ENCODE measurements around the gene RAB3IP. TPM values are rescaled to one million over a fixed set of nuclear protein-coding genes. Genes with fewer than 3 reads are reported as not detected.

RAB3IP gene
- total RNA-seq, 3 donors from 2014 or later, result 12.5 to 45.5 (median 21.6) TPM

GRCh38 chr12:69822201-69822860, 83.7 kb downstream of the RAB3IP start:
- intact Hi-C loops (cut with DNase I; ENCODE audit: low total_unique reads), result loop anchor here (5.0 kb wide), 1 partner anchor 195 kb away; no protein-coding TSS in a partner anchor
- H3K27ac ChIP-seq, result no peak overlapping the region
- no peaks in the 10 kb centered on the region for H3K36me3 ChIP-seq
- no peak for DNase-seq (ENCODE audit: low spot score in 2 of 2)
- TF ChIP-seq CTCF (IDR thresholded peaks at IDR 0.05) (no peak), POLR2A (IDR thresholded peaks at IDR 0.05) (no peak), POLR2AphosphoS5 (IDR thresholded peaks at IDR 0.05) (no peak)
- peaks cover 2 to 3% of the 10 kb centered on the region in 2 donors for H3K4me1 ChIP-seq
- H3K9me3 ChIP-seq, result no peaks in the 10 kb centered on the region
- H3K4me3 ChIP-seq, result no peak overlapping the region
- no peaks in the 10 kb centered on the region for H3K27me3 ChIP-seq

- no peak for DNase-seq (ENCODE audit: low spot score in 2 of 2)
- TF ChIP-seq POLR2A (IDR thresholded peaks at IDR 0.05) (no peak), CTCF (IDR thresholded peaks at IDR 0.05) (no peak), POLR2AphosphoS5 (IDR thresholded peaks at IDR 0.05) (no peak)
Observed at GRCh38 chr12:69824028-69824427, 85.4 kb downstream of the RAB3IP start.

GRCh38 chr12:69824966-69825560, 86.4 kb downstream of the RAB3IP start, which contains the start of gene MYRFL:
TSS of gene MYRFL (plus strand) at chr12:69825227. CDS start at chr12:69825518, 291 bp downstream.
- H3K4me1 ChIP-seq, result peaks cover 2 to 3% of the 10 kb centered on the region in 2 donors
- no peaks in the 10 kb centered on the region for H3K27me3 ChIP-seq
- no peak for DNase-seq (ENCODE audit: low spot score in 2 of 2)
- intact Hi-C loops (cut with DNase I; ENCODE audit: low total_unique reads), result loop anchor here (5.0 kb wide), 1 partner anchor 198 kb away; no protein-coding TSS in a partner anchor
- H3K27ac ChIP-seq, result no peak within 1 kb of the TSS
- no peak within 1 kb of the TSS for H3K4me3 ChIP-seq
- no peaks in the 10 kb centered on the region for H3K9me3 ChIP-seq
- no peak for TF ChIP-seq CTCF (IDR thresholded peaks at IDR 0.05)
- no peak for TF ChIP-seq POLR2AphosphoS5 (IDR thresholded peaks at IDR 0.05)
- no peak for TF ChIP-seq POLR2A (IDR thresholded peaks at IDR 0.05)
- no peaks in the 10 kb centered on the region for H3K36me3 ChIP-seq

More at GRCh38 chr12:69824028-69824427, 85.4 kb downstream of the RAB3IP start:
- H3K27ac ChIP-seq, result no peak overlapping the region
- intact Hi-C loops (cut with DNase I; ENCODE audit: low total_unique reads), result loop anchor here (5.0 kb wide), 1 partner anchor 197 kb away; no protein-coding TSS in a partner anchor
- H3K4me1 ChIP-seq, result peaks cover 2 to 3% of the 10 kb centered on the region in 2 donors
- H3K36me3 ChIP-seq, result no peaks in the 10 kb centered on the region
- H3K27me3 ChIP-seq, result no peaks in the 10 kb centered on the region
- H3K4me3 ChIP-seq, result no peak overlapping the region
- no peaks in the 10 kb centered on the region for H3K9me3 ChIP-seq

GRCh38 chr12:69828897-69829296, 90.2 kb downstream of the RAB3IP start:
- TF ChIP-seq POLR2A (IDR thresholded peaks at IDR 0.05) (no peak), CTCF (IDR thresholded peaks at IDR 0.05) (no peak), POLR2AphosphoS5 (IDR thresholded peaks at IDR 0.05) (no peak)
- intact Hi-C loops (cut with DNase I; ENCODE audit: low total_unique reads), result no loop called here
- Histone ChIP-seq H3K27ac (no peak overlapping the region), H3K9me3 (no peaks in the 10 kb centered on the region), H3K4me1 (no peaks in the 10 kb centered on the region), H3K4me3 (no peak overlapping the region), H3K36me3 (no peaks in the 10 kb centered on the region), H3K27me3 (no peaks in the 10 kb centered on the region)
- no peak for DNase-seq (ENCODE audit: low spot score in 2 of 2)

GRCh38 chr12:69833696-69834095, 95.0 kb downstream of the RAB3IP start:
- H3K9me3 ChIP-seq, result no peaks in the 10 kb centered on the region
- no peak for DNase-seq (ENCODE audit: low spot score in 2 of 2)

More at GRCh38 chr12:69833696-69834095, 95.0 kb downstream of the RAB3IP start:
- H3K36me3 ChIP-seq, result no peaks in the 10 kb centered on the region
- intact Hi-C loops (cut with DNase I; ENCODE audit: low total_unique reads), result no loop called here
- H3K27ac ChIP-seq, result no peak overlapping the region
- TF ChIP-seq POLR2AphosphoS5 (IDR thresholded peaks at IDR 0.05), result no peak
- TF ChIP-seq CTCF (IDR thresholded peaks at IDR 0.05), result no peak
- TF ChIP-seq POLR2A (IDR thresholded peaks at IDR 0.05), result no peak
- no peaks in the 10 kb centered on the region for H3K4me1 ChIP-seq
- H3K4me3 ChIP-seq, result no peak overlapping the region
- H3K27me3 ChIP-seq, result no peaks in the 10 kb centered on the region

All from breast epithelium (tissue), 4 donors.